ENCODE data around the gene ASCL2.

Gene ASCL2

DNA sequence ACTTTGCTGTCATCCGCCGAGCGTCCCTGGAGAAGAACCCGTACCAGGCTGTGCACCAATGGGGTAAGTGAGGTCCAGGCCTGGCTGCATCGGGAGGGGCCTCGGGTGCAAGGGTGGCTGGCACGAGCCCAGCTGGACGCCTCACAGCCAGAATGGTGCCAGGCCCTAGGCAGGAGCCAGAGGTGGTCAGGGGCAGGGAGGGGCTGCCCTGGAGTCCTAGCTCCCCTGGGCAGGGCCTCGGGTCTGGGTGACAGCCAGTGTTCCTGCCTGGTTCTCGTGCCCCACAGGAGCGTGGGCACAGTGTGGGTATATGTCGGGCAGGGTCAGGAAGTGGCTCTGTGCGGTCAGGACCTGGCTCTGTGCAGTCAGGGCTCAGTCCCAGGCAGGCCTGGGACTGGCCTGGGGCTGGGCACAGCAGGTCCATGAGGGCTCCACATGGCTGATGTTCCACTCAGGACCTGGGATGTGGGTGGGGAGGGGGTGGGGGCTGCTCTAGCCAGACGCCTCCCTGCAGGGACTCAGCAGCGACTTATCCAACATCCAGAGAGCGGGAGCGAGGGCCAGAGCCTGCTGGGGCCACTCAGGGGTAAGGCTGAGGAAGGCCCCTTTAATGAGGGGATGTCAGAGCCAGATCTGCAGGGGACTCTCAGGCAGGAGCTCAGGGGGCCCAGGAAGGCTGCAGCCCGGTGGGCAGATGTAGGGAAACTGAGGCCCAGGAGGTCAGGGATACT is 32.7 kb upstream of the ASCL2 start:
- no peaks in the 10 kb centered on the region for H3K9me3 Mint-ChIP-seq
- no peaks in the 10 kb centered on the region for H3K36me3 Mint-ChIP-seq
- H3K4me3 Mint-ChIP-seq: peak overlapping the region; percentile 91
- H3K27me3 Mint-ChIP-seq: no peaks in the 10 kb centered on the region
- H3K4me1 Mint-ChIP-seq: peaks cover 63% of the 10 kb centered on the region
- H3K27ac Mint-ChIP-seq: peak overlapping the region; percentile 79

DNA sequence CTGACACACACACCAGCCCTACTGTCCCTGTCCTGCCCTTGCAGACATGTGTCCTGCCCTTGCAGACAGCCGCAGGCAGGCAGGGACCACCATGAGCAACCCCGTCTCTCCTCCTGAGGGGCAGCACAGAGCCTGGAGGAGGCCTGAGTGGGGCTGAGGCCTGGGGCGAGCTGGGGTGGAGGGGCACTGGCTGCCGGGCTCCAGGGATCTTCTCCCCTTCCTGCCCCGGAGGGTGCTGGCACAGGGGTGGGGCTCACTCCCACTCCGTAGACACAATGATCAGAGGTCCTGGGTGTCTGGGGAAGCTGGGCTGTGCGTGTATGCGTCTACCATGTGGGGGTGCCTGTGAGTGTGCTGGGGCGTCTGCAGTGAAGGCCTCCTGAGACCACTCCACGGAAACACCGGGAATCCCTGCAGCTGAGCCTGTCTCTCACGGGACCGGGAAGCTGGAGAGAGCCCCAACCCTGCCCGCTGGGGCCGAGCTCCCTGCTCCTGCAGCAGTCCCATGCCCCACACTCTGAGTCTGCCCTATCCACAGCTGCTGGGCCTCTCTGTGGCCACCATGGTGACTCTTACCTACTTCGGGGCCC is 32.0 kb upstream of the ASCL2 start:
- Mint-ChIP-seq H3K36me3 (no peaks in the 10 kb centered on the region), H3K4me3 (peak overlapping the region; percentile 91), H3K27ac (peak overlapping the region; percentile 79), H3K27me3 (no peaks in the 10 kb centered on the region), H3K4me1 (peaks cover 66% of the 10 kb centered on the region), H3K9me3 (no peaks in the 10 kb centered on the region)

DNA sequence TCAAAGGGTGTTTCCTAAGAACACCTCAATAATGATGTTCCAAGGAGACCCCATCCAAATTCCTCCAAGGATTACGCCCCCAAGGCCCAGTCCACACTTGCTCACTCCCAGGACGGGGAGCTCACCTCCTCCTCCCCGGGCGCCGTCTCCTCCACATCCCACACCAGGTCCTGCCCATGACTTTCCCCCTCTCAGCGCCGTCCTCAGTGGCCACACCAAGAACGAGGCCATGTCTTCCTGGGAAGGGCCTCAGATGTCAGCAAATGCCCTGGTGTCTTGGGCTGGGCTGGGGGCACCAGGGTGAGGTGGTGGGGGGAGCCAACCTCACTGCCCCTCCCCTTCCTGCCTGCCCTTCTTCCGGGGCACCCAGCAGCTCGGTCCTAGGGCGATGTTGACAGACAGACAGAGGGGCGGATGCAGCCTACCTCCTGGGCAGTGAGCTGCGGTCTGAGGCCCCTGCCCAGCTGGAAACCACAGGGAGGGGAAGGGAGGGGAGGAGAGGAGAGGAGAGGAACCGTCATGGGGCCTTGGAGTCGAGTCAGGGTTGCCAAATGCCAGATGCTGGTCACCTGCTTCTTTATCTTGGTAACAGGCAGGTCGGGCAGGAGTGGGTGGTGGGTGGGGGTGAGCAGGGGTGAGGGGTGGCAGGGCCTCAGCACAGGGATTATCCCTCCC is 31.4 kb upstream of the ASCL2 start, which contains the start of the genes C11orf21 and TSPAN32:
Gene C11orf21 (minus strand): TSS at position 288 of the 675 bp plus-strand sequence. CDS start 110 bp downstream, at position 178.
Gene TSPAN32 (plus strand): TSS at position 383 of the 675 bp plus-strand sequence. CDS start 137 bp downstream, at position 520.
- Mint-ChIP-seq H3K9me3 (no peaks in the 10 kb centered on the region), H3K36me3 (no peaks in the 10 kb centered on the region), H3K27ac (peak within 1 kb of the TSS; percentile 90), H3K4me3 (peak within 1 kb of the TSS; percentile 91), H3K4me1 (peaks cover 68% of the 10 kb centered on the region), H3K27me3 (no peaks in the 10 kb centered on the region)

DNA sequence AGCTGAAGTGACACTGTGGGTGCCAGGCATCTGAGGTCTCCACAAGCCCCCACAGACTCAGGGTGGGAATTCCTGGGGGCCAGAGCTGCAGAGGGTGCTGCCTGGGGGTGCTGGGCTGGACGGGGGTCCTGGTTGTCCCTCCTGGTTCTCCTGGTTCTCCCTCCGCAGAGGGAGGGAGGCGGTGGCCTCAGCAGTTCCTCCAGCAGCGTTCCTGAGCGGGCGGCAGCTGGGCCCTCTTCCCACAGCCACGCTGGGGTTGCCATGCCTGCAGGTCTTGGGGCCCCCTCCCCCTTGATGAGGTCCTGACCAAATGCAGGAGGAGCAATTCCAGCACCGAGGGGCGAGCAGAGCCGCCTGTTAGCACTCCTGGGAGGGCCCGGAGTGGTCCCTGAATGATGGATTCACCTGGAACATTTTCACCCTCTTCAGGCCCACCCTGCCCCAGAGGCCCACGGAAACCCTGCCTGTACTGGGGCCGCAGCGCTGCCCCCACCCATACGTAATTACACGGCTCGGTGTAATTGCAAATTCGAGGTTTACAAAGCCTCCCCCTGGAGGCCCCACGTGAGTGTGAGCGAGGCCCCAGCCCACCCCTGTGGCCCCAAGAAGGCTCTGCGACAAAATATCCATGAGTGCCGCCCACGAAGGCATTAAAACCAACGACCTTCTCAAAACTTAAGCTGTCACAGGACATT is 30.7 kb upstream of the ASCL2 start:
- Mint-ChIP-seq H3K27me3 (no peaks in the 10 kb centered on the region), H3K36me3 (no peaks in the 10 kb centered on the region), H3K27ac (peak overlapping the region; percentile 90), H3K9me3 (no peaks in the 10 kb centered on the region), H3K4me1 (peaks cover 62% of the 10 kb centered on the region), H3K4me3 (peak overlapping the region; percentile 91)

DNA sequence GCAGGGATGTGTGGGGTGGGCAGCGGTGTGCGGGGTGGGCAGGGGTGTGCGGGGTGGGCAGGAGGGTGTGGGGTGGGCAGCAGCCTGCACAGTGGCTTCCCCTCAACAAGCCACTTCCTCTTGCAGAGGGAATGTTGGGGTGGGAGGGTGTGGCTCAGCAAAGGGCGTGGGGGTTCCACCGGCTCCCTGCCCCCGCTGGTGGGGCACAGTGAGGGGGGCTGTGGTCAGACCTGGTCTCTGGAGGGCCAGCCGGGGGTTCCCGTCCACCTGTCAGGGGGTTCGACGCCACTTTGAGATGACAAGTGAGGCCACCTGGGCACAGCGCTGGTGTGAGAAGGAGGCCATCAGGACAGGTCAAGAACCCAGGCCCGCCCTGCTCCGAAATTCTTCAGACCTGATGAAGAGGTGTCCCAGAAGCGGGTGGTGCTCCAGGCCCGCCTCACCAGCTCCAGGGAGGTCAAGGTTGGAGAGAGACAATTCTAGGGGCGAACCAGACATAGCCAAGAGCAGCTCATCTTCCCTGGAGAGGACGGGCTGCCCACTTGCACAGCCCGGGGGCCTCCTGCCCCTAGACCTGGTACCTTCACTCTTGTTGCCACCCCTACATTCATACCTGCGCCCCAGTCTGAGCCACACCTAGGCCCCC is 30.0 kb upstream of the ASCL2 start:
- no peaks in the 10 kb centered on the region for H3K27me3 Mint-ChIP-seq
- H3K4me1 Mint-ChIP-seq: peaks cover 55% of the 10 kb centered on the region
- no peak overlapping the region for H3K27ac Mint-ChIP-seq
- no peaks in the 10 kb centered on the region for H3K36me3 Mint-ChIP-seq
- no peaks in the 10 kb centered on the region for H3K9me3 Mint-ChIP-seq
- H3K4me3 Mint-ChIP-seq: peak overlapping the region; percentile 91

DNA sequence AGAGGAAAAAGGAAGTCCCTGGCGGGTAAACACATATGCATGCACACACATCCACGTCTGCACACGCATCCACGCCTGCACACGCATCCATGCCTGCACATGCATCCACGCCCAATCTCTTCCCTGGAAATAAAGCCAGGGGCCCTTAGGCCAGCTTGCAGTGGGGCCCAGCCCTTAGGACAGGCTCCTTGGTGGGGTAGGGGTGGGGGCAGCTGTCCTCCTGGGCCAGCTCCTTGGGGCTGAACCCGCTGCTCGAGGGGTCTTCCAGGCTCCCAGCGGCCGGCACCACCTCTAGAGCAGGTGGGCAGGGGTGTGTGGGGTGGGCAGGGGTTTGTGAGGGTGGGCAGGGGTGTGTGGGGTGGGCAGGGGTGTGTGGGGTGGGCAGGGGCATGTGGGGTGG is 29.4 kb upstream of the ASCL2 start:
- Mint-ChIP-seq H3K36me3 (no peaks in the 10 kb centered on the region), H3K4me1 (peaks cover 54% of the 10 kb centered on the region), H3K27ac (no peak overlapping the region), H3K27me3 (no peaks in the 10 kb centered on the region), H3K9me3 (no peaks in the 10 kb centered on the region), H3K4me3 (peak overlapping the region; percentile 30)

DNA sequence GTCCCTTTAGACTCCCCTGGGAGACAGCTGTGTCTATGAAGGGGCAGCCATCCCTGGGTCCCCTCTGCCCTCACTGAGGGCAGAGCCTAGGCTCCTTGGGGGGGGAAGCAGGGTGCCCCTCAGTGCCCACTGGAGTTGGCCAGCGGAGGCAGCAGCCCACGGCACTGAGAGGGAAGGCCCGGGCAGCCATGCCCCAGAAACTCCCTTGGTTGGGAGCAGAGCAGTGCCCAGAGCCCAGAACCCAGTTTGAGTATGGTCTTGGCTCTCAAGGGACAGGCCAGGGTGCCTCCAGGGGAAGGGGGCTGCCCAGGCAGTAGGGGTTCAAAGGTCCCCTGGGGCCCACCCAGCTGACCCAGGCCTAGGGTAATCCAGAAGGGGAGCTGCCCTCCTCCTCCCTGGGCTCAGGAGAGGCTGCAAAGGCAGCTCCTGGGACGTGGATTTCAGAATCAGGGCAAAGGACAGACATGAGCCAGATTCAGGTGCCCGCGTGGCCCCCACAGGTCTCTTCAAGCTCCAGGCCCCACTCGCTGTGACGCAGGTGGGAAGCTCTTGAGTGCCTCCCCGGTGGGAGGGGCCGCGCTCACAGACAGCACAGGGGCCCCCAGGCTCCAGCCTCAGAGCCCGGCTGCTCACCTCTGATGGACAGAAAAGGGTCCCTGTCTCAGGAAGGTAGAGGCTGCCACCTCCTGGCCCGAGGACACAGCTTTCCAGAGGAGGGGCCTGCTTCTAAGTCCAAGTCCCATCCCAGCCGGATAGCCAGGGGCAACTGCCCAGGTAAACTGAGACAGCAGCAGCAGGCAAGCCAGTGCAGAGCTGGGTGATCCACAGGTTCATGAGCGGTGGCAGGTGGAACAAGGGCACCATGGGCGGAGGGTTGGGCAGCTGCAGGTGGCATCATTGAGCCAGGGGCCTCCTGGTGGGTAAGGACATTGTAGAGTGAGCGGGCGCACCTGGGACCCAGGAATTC is 28.7 kb upstream of the ASCL2 start:
- H3K36me3 Mint-ChIP-seq: no peaks in the 10 kb centered on the region
- H3K4me1 Mint-ChIP-seq: peaks cover 54% of the 10 kb centered on the region
- no peak overlapping the region for H3K27ac Mint-ChIP-seq
- H3K9me3 Mint-ChIP-seq: no peaks in the 10 kb centered on the region
- peak overlapping the region; percentile 30 for H3K4me3 Mint-ChIP-seq
- no peaks in the 10 kb centered on the region for H3K27me3 Mint-ChIP-seq

DNA sequence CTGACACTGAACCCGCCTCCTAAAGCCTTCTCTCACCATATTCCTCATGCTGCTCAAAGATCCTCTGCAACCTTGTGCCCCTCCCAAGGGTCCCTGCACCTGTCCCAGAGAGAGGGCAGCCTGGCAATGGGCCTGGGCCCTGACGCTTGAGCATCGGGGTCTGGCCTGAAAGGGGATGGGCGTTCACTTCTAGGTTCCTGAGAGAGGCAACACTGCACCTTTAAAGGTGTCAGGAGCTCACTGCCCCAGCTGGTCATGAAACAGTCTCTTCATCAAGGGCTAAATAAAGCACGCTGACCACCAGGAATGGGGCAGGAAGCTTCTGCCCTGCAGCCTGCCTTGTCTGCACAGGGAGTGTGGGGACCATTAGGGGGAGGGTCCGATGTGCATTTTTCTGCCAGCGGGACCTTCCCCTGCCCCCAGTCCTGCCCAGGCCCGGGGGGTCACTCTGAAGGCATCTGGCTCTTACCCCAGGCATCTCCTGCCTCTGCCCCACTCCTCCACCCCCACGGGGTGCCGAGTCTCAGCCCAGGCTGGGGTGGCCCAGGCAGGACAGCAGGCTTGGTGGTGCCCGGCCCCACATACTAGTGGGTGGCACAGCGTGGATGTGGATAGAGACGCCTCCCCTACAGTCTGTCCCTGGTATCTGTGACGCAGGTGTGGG is 27.9 kb upstream of the ASCL2 start:
- H3K27me3 Mint-ChIP-seq: no peaks in the 10 kb centered on the region
- H3K27ac Mint-ChIP-seq: peak overlapping the region; percentile 30
- no peaks in the 10 kb centered on the region for H3K36me3 Mint-ChIP-seq
- H3K9me3 Mint-ChIP-seq: no peaks in the 10 kb centered on the region
- no peak overlapping the region for H3K4me3 Mint-ChIP-seq
- peaks cover 52% of the 10 kb centered on the region for H3K4me1 Mint-ChIP-seq

DNA sequence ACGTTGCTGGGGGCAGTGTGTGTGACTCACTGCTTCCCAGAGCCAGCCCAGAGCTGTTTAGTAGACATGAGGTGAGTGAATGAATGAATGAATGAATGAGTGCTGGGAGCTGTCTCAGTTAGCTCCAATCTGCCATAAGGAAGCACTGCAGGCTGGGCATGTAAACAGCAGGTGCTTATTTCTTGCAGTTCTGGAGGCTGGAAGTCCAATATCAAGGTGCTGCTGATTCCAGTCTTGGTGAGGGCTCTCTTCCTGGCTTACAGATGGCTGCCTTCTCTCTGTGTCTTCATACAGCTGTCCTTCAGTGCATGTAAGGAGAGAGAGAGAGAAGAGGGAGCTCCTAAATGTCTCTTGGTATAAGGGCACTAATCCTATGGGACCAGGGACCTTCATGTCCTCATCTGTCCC is 27.2 kb upstream of the ASCL2 start:
- no peaks in the 10 kb centered on the region for H3K36me3 Mint-ChIP-seq
- peak overlapping the region; percentile 30 for H3K27ac Mint-ChIP-seq
- peaks cover 47% of the 10 kb centered on the region for H3K4me1 Mint-ChIP-seq
- H3K27me3 Mint-ChIP-seq: no peaks in the 10 kb centered on the region
- peak overlapping the region; percentile 40 for H3K4me3 Mint-ChIP-seq
- H3K9me3 Mint-ChIP-seq: no peaks in the 10 kb centered on the region

DNA sequence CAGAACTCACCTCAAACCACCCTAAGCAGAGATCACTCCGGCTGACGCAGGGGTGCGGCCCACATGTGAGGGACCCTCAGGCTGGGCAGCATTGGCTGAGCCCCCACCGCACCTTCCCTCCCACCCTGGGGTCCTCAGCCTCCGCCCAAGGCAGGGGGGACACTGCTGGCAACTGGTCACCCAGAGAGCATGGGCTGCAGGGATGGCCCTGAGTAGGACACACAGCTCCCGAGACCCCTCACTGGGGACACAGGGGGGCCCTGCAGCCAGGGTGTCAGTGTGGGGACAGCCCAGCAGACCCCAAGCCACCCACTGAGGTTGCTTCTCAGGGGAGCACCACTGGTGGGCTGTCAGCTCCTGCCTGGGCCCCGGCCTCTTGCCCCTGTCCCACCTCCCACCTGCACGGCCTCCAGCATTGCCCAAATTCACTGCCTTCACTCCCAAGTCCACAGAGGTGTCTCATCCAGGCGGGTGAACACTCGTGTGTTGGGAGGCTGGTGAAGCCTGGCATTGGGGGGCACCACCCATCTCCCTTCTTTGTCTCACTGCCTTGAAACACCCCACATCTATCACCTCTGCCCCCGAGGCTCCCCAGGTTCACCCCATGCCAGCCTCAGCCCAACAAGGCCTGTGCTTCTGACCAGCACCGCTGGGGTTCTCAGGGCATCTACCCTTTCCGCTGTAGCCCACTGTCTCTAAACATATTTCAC is 26.7 kb upstream of the ASCL2 start:
- Mint-ChIP-seq H3K4me3 (peak overlapping the region; percentile 40), H3K4me1 (peaks cover 48% of the 10 kb centered on the region), H3K27me3 (no peaks in the 10 kb centered on the region), H3K36me3 (no peaks in the 10 kb centered on the region), H3K9me3 (no peaks in the 10 kb centered on the region), H3K27ac (peak overlapping the region; percentile 30)

DNA sequence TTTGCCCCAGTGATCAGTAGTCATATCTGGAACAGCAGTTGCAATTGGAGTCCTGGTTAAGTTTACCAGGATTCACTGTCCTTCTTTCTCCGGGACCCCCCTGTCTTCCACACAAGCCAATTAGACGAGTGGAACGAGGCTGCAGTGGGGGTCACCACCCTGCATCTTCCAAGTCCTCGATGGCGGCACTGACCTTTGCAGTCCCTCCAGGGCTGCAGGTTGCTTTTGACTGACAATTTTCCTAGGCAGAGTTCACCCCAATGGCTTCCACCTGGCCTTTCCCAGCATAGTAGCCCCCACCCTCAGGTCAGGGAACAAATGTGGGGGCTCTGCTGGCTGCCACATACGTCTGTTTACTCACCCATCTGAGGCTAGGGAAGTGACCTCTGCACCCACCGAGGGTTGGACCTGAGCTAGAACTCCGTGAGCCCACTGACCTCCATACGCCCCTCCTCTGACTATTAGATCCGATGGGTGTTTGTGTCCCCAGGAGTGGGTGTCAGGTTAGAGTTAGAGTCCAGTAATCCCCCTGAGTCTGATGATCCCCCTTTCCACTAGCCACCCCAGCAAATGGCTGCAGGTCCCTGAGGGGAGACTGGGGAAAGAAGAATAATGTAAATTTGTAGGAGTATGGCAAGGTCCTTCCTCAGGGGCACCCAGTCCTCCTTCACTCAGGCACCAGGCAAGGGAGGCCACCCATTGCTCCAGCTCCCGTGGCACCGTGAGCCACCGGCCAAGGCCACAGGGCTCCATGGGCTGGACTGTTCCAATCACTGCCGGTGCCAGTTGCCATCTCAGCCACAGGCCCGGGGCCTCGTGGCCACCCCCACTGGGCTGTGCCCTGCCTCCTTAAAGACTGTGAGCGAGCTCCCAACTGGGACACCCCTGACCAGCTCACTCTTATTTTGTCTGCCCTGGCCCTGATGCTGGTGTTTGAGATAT is 25.9 kb upstream of the ASCL2 start:
- no peaks in the 10 kb centered on the region for H3K27me3 Mint-ChIP-seq
- H3K36me3 Mint-ChIP-seq: no peaks in the 10 kb centered on the region
- H3K9me3 Mint-ChIP-seq: no peaks in the 10 kb centered on the region
- peaks cover 42% of the 10 kb centered on the region for H3K4me1 Mint-ChIP-seq
- no peak overlapping the region for H3K4me3 Mint-ChIP-seq
- no peak overlapping the region for H3K27ac Mint-ChIP-seq

DNA sequence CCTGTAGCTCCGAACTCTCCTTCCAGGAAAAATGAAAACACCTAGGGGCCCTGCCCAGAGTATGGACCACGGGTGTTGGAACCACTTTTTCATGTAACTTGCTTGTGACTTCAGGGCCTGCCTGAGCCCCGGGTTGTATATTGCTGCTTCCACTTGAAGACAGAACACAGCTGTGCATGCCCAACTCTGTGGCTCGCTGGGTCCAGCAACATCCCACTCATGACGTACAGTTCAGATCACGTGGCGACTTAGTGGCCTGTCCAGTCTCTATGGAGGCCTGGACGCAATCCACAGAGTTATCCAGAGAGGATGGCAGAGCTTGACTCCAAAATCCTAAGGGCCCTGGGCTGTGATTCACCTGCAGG is 24.5 kb upstream of the ASCL2 start:
- Mint-ChIP-seq H3K27ac (peak overlapping the region; percentile 31), H3K9me3 (no peaks in the 10 kb centered on the region), H3K36me3 (no peaks in the 10 kb centered on the region), H3K4me1 (peaks cover 37% of the 10 kb centered on the region), H3K27me3 (no peaks in the 10 kb centered on the region), H3K4me3 (no peak overlapping the region)

Data from activated naive CD4-positive, alpha-beta T cell treated with anti-CD3 and anti-CD28 coated beads, Interleukin-2, amount 50 U/mL, for 24 hours (primary cell).